ENCODE data around the gene TAS2R50. TPM values are rescaled to one million over a fixed set of nuclear protein-coding genes. Genes with fewer than 3 reads are reported as not detected.

The TAS2R50 gene
- total RNA-seq, 1 experiment from 2014 or later = 1.1 TPM

GRCh38 chr12:10959804-10960203 lies 26.9 kb downstream of the TAS2R50 start:
- peak; percentile 9 for DNase-seq (ENCODE audit: unreplicated experiment)
- H3K4me3 Mint-ChIP-seq (ENCODE audit: unreplicated experiment) = no peak overlapping the region
- ChIA-PET CTCF (interaction anchor here (0.7 kb wide), 1 partner anchor 1608 kb away, joined by 3 read pairs; no protein-coding TSS in a partner anchor), POLR2A (no interaction called here)
- H3K36me3 Mint-ChIP-seq (ENCODE audit: insufficient read depth, unreplicated experiment) = no peaks in the 10 kb centered on the region
- peaks cover 16% of the 10 kb centered on the region for H3K9me3 Mint-ChIP-seq (ENCODE audit: unreplicated experiment)
- intact Hi-C loops (cut with micrococcal nuclease) = loop anchor here (10.0 kb wide), 1 partner anchor 185 kb away; no protein-coding TSS in a partner anchor
- no peaks in the 10 kb centered on the region for H3K4me1 Mint-ChIP-seq (ENCODE audit: insufficient read depth, unreplicated experiment)
- no peaks in the 10 kb centered on the region for H3K27me3 Mint-ChIP-seq (ENCODE audit: insufficient read depth, unreplicated experiment)
- H3K27ac Mint-ChIP-seq (ENCODE audit: low read depth, unreplicated experiment) = no peak overlapping the region
- no TSS peak for BruUV-seq (replicated peaks)
- TF ChIP-seq CTCF (IDR thresholded peaks at IDR 0.05; ENCODE audit: unreplicated experiment) = no peak

- POLR2A ChIA-PET = interaction anchor here (0.7 kb wide), 1 partner anchor 109 kb away, joined by 3 read pairs; the partner anchor contains the start of gene PRR4
- no TSS peak for BruUV-seq (replicated peaks)
- no peaks in the 10 kb centered on the region for H3K36me3 Mint-ChIP-seq (ENCODE audit: insufficient read depth, unreplicated experiment)
These were observed 29.0 kb downstream of the TAS2R50 start for GRCh38 chr12:10957741-10958140.

GRCh38 chr12:10956085-10956484 lies 30.6 kb downstream of the TAS2R50 start:
- CTCF ChIA-PET = interaction anchor here (0.8 to 0.9 kb wide), 2 partner anchors 171 to 243 kb away, joined by 3 read pairs; no protein-coding TSS in a partner anchor
- no TSS peak for BruUV-seq (replicated peaks)
- POLR2A ChIA-PET = no interaction called here
- intact Hi-C loops (cut with micrococcal nuclease) = no loop called here
- Mint-ChIP-seq H3K4me1 (ENCODE audit: insufficient read depth, unreplicated experiment) (no peaks in the 10 kb centered on the region), H3K27me3 (ENCODE audit: insufficient read depth, unreplicated experiment) (no peaks in the 10 kb centered on the region), H3K27ac (ENCODE audit: low read depth, unreplicated experiment) (no peak overlapping the region), H3K9me3 (ENCODE audit: unreplicated experiment) (peaks cover 31% of the 10 kb centered on the region), H3K4me3 (ENCODE audit: unreplicated experiment) (no peak overlapping the region), H3K36me3 (ENCODE audit: insufficient read depth, unreplicated experiment) (no peaks in the 10 kb centered on the region)
- no peak for DNase-seq (ENCODE audit: unreplicated experiment)
- no peak for TF ChIP-seq CTCF (IDR thresholded peaks at IDR 0.05; ENCODE audit: unreplicated experiment)

More at GRCh38 chr12:10957741-10958140, 29.0 kb downstream of the TAS2R50 start:
- CTCF ChIA-PET = interaction anchor here (0.7 kb wide), 1 partner anchor 50 kb away, joined by 3 read pairs; no protein-coding TSS in a partner anchor
- intact Hi-C loops (cut with micrococcal nuclease) = no loop called here
- H3K4me3 Mint-ChIP-seq (ENCODE audit: unreplicated experiment) = no peak overlapping the region
- TF ChIP-seq CTCF (IDR thresholded peaks at IDR 0.05; ENCODE audit: unreplicated experiment) = no peak
- H3K9me3 Mint-ChIP-seq (ENCODE audit: unreplicated experiment) = peaks cover 31% of the 10 kb centered on the region
- DNase-seq (ENCODE audit: unreplicated experiment) = no peak
- no peaks in the 10 kb centered on the region for H3K4me1 Mint-ChIP-seq (ENCODE audit: insufficient read depth, unreplicated experiment)
- no peak overlapping the region for H3K27ac Mint-ChIP-seq (ENCODE audit: low read depth, unreplicated experiment)
- no peaks in the 10 kb centered on the region for H3K27me3 Mint-ChIP-seq (ENCODE audit: insufficient read depth, unreplicated experiment)

GRCh38 chr12:10952645-10953044 lies 34.1 kb downstream of the TAS2R50 start:
- Mint-ChIP-seq H3K36me3 (ENCODE audit: insufficient read depth, unreplicated experiment) (peaks cover 5% of the 10 kb centered on the region), H3K9me3 (ENCODE audit: unreplicated experiment) (peaks cover 31% of the 10 kb centered on the region), H3K4me1 (ENCODE audit: insufficient read depth, unreplicated experiment) (no peaks in the 10 kb centered on the region), H3K27ac (ENCODE audit: low read depth, unreplicated experiment) (no peak overlapping the region), H3K4me3 (ENCODE audit: unreplicated experiment) (no peak overlapping the region), H3K27me3 (ENCODE audit: insufficient read depth, unreplicated experiment) (no peaks in the 10 kb centered on the region)
- BruUV-seq (replicated peaks) = no TSS peak
- ChIA-PET POLR2A (interaction anchor here (1.6 kb wide), 1 partner anchor 9 kb away, joined by 4 read pairs; no protein-coding TSS in a partner anchor), CTCF (no interaction called here)
- no peak for TF ChIP-seq CTCF (IDR thresholded peaks at IDR 0.05; ENCODE audit: unreplicated experiment)
- intact Hi-C loops (cut with micrococcal nuclease) = no loop called here
- DNase-seq (ENCODE audit: unreplicated experiment) = no peak
